Measurements from ENCODE around the gene MPPED2.

DNA sequence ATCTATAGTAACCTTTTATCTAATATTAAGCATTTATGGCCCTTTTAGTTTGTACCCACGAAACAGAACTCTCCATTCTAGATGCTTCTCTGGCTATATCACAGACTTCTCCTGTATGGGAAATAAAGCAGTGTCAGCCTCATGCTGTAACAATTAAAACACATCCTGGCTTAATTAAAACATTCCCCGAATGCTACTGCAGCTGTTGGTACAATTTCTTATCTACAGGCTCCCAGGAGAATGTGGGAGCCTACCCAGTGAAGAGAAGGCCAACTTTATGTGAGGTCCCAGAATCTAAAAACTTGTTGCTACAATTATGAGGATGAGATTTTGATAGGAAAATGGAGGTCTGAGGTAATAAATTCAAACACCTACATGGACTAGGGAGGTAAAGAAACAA lies 83.8 kb downstream of the MPPED2 start:
- TF ChIP-seq, protein P1, sequence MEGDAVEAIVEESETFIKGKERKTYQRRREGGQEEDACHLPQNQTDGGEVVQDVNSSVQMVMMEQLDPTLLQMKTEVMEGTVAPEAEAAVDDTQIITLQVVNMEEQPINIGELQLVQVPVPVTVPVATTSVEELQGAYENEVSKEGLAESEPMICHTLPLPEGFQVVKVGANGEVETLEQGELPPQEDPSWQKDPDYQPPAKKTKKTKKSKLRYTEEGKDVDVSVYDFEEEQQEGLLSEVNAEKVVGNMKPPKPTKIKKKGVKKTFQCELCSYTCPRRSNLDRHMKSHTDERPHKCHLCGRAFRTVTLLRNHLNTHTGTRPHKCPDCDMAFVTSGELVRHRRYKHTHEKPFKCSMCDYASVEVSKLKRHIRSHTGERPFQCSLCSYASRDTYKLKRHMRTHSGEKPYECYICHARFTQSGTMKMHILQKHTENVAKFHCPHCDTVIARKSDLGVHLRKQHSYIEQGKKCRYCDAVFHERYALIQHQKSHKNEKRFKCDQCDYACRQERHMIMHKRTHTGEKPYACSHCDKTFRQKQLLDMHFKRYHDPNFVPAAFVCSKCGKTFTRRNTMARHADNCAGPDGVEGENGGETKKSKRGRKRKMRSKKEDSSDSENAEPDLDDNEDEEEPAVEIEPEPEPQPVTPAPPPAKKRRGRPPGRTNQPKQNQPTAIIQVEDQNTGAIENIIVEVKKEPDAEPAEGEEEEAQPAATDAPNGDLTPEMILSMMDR (IDR thresholded peaks at IDR 0.05; ENCODE audit: low read depth, low read length), result no peak
- no peak for TF ChIP-seq EZH2phosphoT487 (IDR thresholded peaks at IDR 0.05; ENCODE audit: low read depth)

Data from OCI-LY3 (cell line).